B cell (primary cell): Measurements from ENCODE around the gene FAM217B. TPM values are rescaled to one million over a fixed set of nuclear protein-coding genes. Genes with fewer than 3 reads are reported as not detected.

Experiments
- ATAC-seq: fragments of 200-7000 bp; cut with Tn5 transposase; one replicate; pipeline ENCODE4 v1.10.0; 2021; ENCODE audit warnings: low read depth, mild to moderate bottlenecking, moderate number of reproducible peaks, moderate library complexity
- CTCF ChIA-PET: fragments of 350-600 bp; sonication (Branson Sonifier 250); formaldehyde crosslinking; loops from one replicate; lab custom pipeline; 2021; ENCODE audit warnings: antibody characterized with exemption, inconsistent platforms; lab: Charles Lee
- POLR2A ChIA-PET: fragments of 350-600 bp; sonication (Branson Sonifier 250); formaldehyde crosslinking; loops from one replicate; lab custom pipeline; 2021; ENCODE audit warnings: antibody characterized with exemption; lab: Charles Lee
- DNase-seq: peaks from one replicate; pipeline ENCODE4 v3.0.0; 2013
- H2AFZ ChIP-seq: 2 replicates; pipeline ENCODE4 v1.6.1; 2012; ENCODE audit warnings: mild to moderate bottlenecking, low read depth, low read length; ENCODE audit not compliant: insufficient read depth, poor library complexity, severe bottlenecking
- H3K27ac ChIP-seq, 2 donors: 1 replicate in 1 of 2; 2 replicates in 1 of 2; pipeline ENCODE4 v1.5.1; 2012 to 2013; ENCODE audit warnings: low read length in 2 of 2, mild to moderate bottlenecking in 2 of 2, moderate library complexity in 1 of 2
- H3K27me3 ChIP-seq, 4 experiments: fragments of 200-600 bp in 1 of 4; sonication (generic) in 1 of 4; replicated peaks in 1 of 4; 1 replicate in 2 of 4; 2 replicates in 2 of 4; pipeline versions ENCODE4 v1.6.1 to v1.7.0; 2013 to 2016; ENCODE audit warnings: low read length in 3 of 4, mild to moderate bottlenecking in 2 of 4, mixed read lengths in 1 of 4, moderate library complexity in 1 of 4; ENCODE audit not compliant: insufficient read depth in 4 of 4, control insufficient read depth in 3 of 4; ENCODE audit errors: control extremely low read depth in 1 of 4
- H3K36me3 ChIP-seq, 2 experiments: replicated peaks in 1 of 2; 1 replicate in 1 of 2; 2 replicates in 1 of 2; pipeline versions ENCODE4 v1.6.1 to v1.7.1; 2013; ENCODE audit warnings: low read length in 1 of 2; ENCODE audit not compliant: insufficient read depth in 2 of 2, control insufficient read depth in 1 of 2; ENCODE audit errors: control extremely low read depth in 1 of 2, extremely low read depth in 1 of 2
- H3K4me1 ChIP-seq, 2 donors: fragments of 200-600 bp in 1 of 2; sonication (generic) in 1 of 2; 1 replicate in 1 of 2; 2 replicates in 1 of 2; pipeline versions ENCODE4 v1.5.1 to v1.6.1; 2013 to 2017; ENCODE audit warnings: low read length in 2 of 2; ENCODE audit not compliant: control insufficient read depth in 2 of 2, insufficient read depth in 2 of 2
- H3K4me2 ChIP-seq: replicated peaks from 2 replicates; pipeline ENCODE3; 2012; ENCODE audit warnings: mild to moderate bottlenecking, low read depth, low read length; ENCODE audit not compliant: poor library complexity, severe bottlenecking
- H3K4me3 ChIP-seq, 5 experiments: fragments of 200-600 bp in 1 of 5; sonication (generic) in 1 of 5; 1 replicate in 3 of 5; 2 replicates in 2 of 5; pipeline versions ENCODE4 v1.5.1 to v1.7.0; 2011 to 2016; ENCODE audit warnings: low read length in 4 of 5, mild to moderate bottlenecking in 4 of 5, low read depth in 2 of 5, control low read depth in 1 of 5, moderate library complexity in 1 of 5; ENCODE audit not compliant: insufficient read depth in 1 of 5; ENCODE audit errors: control extremely low read depth in 1 of 5, extremely low read depth in 1 of 5
- H3K79me2 ChIP-seq: fragments of 200-600 bp; sonication (generic); one replicate; pipeline ENCODE4 v1.6.0; 2016; ENCODE audit warnings: low read length; ENCODE audit not compliant: control insufficient read depth, insufficient read depth
- H3K9ac ChIP-seq: fragments of 200-600 bp; sonication (generic); 2 replicates; pipeline ENCODE4 v1.6.1; 2017; ENCODE audit warnings: mild to moderate bottlenecking, low read length, moderate library complexity
- H3K9me3 ChIP-seq, 3 donors: one replicate each; pipeline versions ENCODE4 v1.6.1 to v1.7.1; 2013; ENCODE audit warnings: low read length in 2 of 3; ENCODE audit not compliant: control insufficient read depth in 2 of 3, insufficient read depth in 1 of 3; ENCODE audit errors: control extremely low read depth in 1 of 3
- H4K20me1 ChIP-seq: 2 replicates; pipeline ENCODE4 v1.6.0; 2012; ENCODE audit warnings: mild to moderate bottlenecking, low read length; ENCODE audit not compliant: insufficient read depth, control insufficient read depth, poor library complexity, severe bottlenecking
- H3K27ac Mint-ChIP-seq: one replicate; pipeline ENCODE4 v1.8.0; 2021; ENCODE audit warnings: mixed read lengths
- H3K27me3 Mint-ChIP-seq: one replicate; pipeline ENCODE4 v1.8.0; 2021; ENCODE audit warnings: mixed read lengths
- H3K4me1 Mint-ChIP-seq: one replicate; pipeline ENCODE4 v1.8.0; 2021; ENCODE audit warnings: mixed read lengths
- H3K4me3 Mint-ChIP-seq: one replicate; pipeline ENCODE4 v1.8.0; 2021; ENCODE audit warnings: mixed read lengths
- H3K9me3 Mint-ChIP-seq: one replicate; pipeline ENCODE4 v1.8.0; 2022; ENCODE audit warnings: mixed read lengths; ENCODE audit not compliant: insufficient read depth
- EZH2 ChIP-seq: IDR thresholded peaks from 2 replicates; pipeline ENCODE4 v1.6.1; 2012; ENCODE audit warnings: borderline replicate concordance, low read depth, mild to moderate bottlenecking, moderate library complexity, low read length; ENCODE audit not compliant: insufficient read depth, poor library complexity, severe bottlenecking
- WGBS: methylation state at CpG from one replicate; pipeline ENCODE4 v1.1.5; 2013; ENCODE audit warnings: missing lambda C conversion rate; ENCODE audit not compliant: insufficient coverage; 5-methylcytosine and 5-hydroxymethylcytosine counted together
- intact Hi-C: fragments of 100-400 bp; cut with micrococcal nuclease; formaldehyde crosslinking; loops from one replicate; pipeline ENCODE4 v1.10.0; 2022
- polyA plus RNA-seq: library from polyadenylated mRNA; depleted of rRNA; stranded (reverse); fragments of >200 nt; gene quantifications from 2 replicates; pipeline ENCODE4 v1.2.3, GENCODE V29; 2012
- total RNA-seq, 2 donors: library from RNA; stranded (reverse); fragments of 120-200 nt in 1 of 2; gene quantifications; 1 replicate in 1 of 2; 2 replicates in 1 of 2; pipeline versions ENCODE4 v1.2.3 to v1.2.4, GENCODE V29; 2013 to 2022
- TF ChIP-seq, protein P1 (sequence below): fragments of 200-600 bp; IDR thresholded peaks from one replicate; pipeline ENCODE4 v1.8.0; 2022; ENCODE audit warnings: antibody characterized with exemption, mild to moderate bottlenecking

Gene FAM217B
- total and polyA plus RNA-seq, 2 donors (not counting 1 experiment from before 2014, with no cell fraction given) = 3.6 to 34.9 TPM

DNA sequence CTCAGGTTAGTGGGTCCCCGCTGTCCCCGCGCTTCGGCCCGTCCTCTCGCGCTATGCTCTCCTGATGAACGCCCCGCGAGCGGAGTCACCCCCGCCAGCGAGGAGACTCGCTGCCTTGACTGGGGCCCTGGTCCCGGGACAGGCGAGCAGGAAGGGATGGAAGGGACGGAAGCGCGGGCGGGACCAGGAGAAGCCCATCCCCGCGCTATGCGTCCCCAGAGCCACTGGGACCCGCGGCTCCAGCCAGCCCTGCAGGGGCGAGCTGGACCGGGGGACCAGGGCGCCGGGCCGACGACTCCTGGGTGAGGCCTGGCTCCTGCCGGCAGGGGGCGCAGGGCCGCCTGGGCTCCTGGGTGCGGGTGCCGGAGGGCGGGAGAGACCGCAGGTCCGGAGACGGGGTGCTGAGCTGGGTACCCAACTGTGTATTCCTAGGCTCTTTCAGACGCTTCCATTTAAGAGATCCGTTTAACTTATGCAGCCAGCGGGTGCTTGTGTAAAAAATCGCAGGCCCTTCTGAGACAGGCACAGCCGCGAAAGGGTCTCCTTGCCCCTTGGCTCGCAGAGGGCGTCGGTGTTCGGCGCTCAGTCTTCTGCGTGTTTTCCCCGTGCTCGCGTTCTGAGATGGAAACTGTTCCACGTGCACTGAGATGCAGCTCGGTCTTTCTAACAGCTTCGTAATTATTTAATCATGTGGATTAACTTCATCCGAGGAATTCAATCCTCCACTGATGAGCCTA lies 6.2 kb upstream of the FAM217B start:
- CTCF ChIA-PET = interaction anchor here (0.8 to 2.8 kb wide), 12 partner anchors 10 to 664 kb away, joined by 3 to 29 read pairs (median 3); partner anchors contain the start of gene CDH26
- POLR2A ChIA-PET = no interaction called here
- intact Hi-C loops = loop anchor here (2.0 kb wide), 1 partner anchor 15 kb away; no protein-coding TSS in a partner anchor
- H3K9me3 ChIP-seq = peaks cover 0 to 11% (median 0%) of the 10 kb centered on the region in 3 donors
- Mint-ChIP-seq H3K9me3 (no peaks in the 10 kb centered on the region), H3K4me1 (peaks cover 28% of the 10 kb centered on the region), H3K27ac (peak overlapping the region; percentile 46), H3K27me3 (no peaks in the 10 kb centered on the region), H3K4me3 (peak overlapping the region; percentile 80)
- H3K36me3 ChIP-seq = no peaks in the 10 kb centered on the region
- peak overlapping the region in 4 of 5 experiments; percentile 51 to 69 (median 63) for H3K4me3 ChIP-seq
- 10% methylated on average over 56 of the region's 59 CpGs for WGBS
- peak; percentile 84 for ATAC-seq
- H3K79me2 ChIP-seq = peaks cover 6% of the 10 kb centered on the region
- TF ChIP-seq, protein P1, sequence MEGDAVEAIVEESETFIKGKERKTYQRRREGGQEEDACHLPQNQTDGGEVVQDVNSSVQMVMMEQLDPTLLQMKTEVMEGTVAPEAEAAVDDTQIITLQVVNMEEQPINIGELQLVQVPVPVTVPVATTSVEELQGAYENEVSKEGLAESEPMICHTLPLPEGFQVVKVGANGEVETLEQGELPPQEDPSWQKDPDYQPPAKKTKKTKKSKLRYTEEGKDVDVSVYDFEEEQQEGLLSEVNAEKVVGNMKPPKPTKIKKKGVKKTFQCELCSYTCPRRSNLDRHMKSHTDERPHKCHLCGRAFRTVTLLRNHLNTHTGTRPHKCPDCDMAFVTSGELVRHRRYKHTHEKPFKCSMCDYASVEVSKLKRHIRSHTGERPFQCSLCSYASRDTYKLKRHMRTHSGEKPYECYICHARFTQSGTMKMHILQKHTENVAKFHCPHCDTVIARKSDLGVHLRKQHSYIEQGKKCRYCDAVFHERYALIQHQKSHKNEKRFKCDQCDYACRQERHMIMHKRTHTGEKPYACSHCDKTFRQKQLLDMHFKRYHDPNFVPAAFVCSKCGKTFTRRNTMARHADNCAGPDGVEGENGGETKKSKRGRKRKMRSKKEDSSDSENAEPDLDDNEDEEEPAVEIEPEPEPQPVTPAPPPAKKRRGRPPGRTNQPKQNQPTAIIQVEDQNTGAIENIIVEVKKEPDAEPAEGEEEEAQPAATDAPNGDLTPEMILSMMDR = peak; percentile 95
- no peak for TF ChIP-seq EZH2
- H2AFZ ChIP-seq = peak overlapping the region; percentile 82
- peak; percentile 86 for DNase-seq
- no peak overlapping the region for H3K27ac ChIP-seq
- H3K4me1 ChIP-seq = peaks cover 13 to 14% of the 10 kb centered on the region in 2 donors
- peak overlapping the region; percentile 89 for H3K4me2 ChIP-seq
- no peaks in the 10 kb centered on the region for H3K27me3 ChIP-seq
- peak overlapping the region; percentile 68 for H3K9ac ChIP-seq
- H4K20me1 ChIP-seq = no peaks in the 10 kb centered on the region
